Activated naive CD8-positive, alpha-beta T cell treated with anti-CD3 and anti-CD28 coated beads, Interleukin-2, amount 10 ng/mL, durations not matched to agents 7 days and 5 days (primary cell): ENCODE measurements around the gene KIFBP. TPM values are rescaled to one million over a fixed set of nuclear protein-coding genes. Genes with fewer than 3 reads are reported as not detected.
"Not testable (repeated sequence)": the region's sequence is repeated elsewhere in the genome, so short reads cannot be mapped to it uniquely, and the experiment has no call there.

Experiments used
- ATAC-seq: fragments of 150-1000 bp; cut with Tn5 transposase; one replicate; pipeline ENCODE4 v1.10.0; 2021; ENCODE audit warnings: low read depth, moderate library complexity
- POLR2A ChIA-PET: fragments of 350-600 bp; sonication (Branson Sonifier 250); formaldehyde crosslinking; loops from one replicate; lab custom pipeline; 2021; ENCODE audit warnings: antibody characterized with exemption; lab: Charles Lee
- DNase-seq: peaks from one replicate; pipeline ENCODE4 v3.0.0; 2021
- H3K27ac Mint-ChIP-seq: one replicate; pipeline ENCODE4 v1.8.0; 2022; ENCODE audit warnings: mild to moderate bottlenecking, mixed read lengths
- H3K27me3 Mint-ChIP-seq: one replicate; pipeline ENCODE4 v1.8.0; 2022; ENCODE audit warnings: mild to moderate bottlenecking, moderate library complexity, mixed read lengths
- H3K36me3 Mint-ChIP-seq: one replicate; pipeline ENCODE4 v1.8.0; 2021; ENCODE audit warnings: mild to moderate bottlenecking, mixed read lengths
- H3K4me1 Mint-ChIP-seq: one replicate; pipeline ENCODE4 v1.8.0; 2021; ENCODE audit warnings: mixed read lengths
- H3K4me3 Mint-ChIP-seq: one replicate; pipeline ENCODE4 v1.8.0; 2022; ENCODE audit warnings: mild to moderate bottlenecking, moderate library complexity, mixed read lengths
- H3K9me3 Mint-ChIP-seq: one replicate; pipeline ENCODE4 v1.8.0; 2021; ENCODE audit warnings: mixed read lengths
- total RNA-seq, 2 experiments: library from RNA; stranded (reverse); gene quantifications; one replicate each; pipeline ENCODE4 v1.2.3, GENCODE V29; 2021

The KIFBP gene, protein sequence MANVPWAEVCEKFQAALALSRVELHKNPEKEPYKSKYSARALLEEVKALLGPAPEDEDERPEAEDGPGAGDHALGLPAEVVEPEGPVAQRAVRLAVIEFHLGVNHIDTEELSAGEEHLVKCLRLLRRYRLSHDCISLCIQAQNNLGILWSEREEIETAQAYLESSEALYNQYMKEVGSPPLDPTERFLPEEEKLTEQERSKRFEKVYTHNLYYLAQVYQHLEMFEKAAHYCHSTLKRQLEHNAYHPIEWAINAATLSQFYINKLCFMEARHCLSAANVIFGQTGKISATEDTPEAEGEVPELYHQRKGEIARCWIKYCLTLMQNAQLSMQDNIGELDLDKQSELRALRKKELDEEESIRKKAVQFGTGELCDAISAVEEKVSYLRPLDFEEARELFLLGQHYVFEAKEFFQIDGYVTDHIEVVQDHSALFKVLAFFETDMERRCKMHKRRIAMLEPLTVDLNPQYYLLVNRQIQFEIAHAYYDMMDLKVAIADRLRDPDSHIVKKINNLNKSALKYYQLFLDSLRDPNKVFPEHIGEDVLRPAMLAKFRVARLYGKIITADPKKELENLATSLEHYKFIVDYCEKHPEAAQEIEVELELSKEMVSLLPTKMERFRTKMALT
- total RNA-seq, result 10 to 100 TPM; 13.7 TPM

DNA sequence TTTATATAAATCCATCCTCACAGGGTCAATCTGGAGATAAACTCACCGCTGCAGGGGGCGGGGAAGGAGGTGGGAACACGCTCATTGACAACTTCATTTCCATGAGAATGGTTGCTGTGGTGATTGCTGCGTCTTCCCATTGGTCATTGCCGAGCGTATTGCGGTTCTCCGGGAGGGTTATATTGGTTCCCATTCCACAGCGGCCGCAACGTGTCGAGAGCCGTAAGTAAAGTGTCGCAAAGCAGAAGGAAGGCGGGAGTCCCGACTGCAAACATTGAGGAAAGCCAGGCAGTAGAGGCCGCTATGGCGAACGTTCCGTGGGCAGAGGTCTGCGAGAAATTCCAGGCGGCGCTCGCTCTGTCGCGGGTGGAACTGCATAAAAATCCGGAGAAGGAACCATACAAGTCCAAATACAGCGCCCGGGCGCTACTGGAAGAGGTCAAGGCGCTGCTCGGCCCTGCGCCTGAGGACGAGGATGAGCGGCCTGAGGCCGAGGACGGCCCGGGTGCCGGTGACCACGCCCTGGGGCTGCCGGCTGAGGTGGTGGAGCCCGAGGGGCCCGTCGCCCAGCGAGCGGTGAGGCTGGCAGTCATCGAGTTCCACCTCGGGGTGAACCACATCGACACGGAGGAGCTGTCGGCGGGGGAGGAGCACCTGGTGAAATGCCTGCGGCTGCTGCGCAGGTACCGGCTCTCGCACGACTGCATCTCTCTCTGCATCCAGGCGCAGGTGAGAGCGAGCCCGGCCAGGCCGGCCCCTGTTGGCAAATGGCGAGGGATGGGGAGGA, at the start of gene KIFBP:
Gene KIFBP (plus strand): TSS at position 274 of the 787 bp plus-strand sequence. CDS start 30 bp downstream, at position 304.
- POLR2A ChIA-PET, result interaction anchor here (1.1 to 1.5 kb wide), 3 partner anchors 18 to 33 kb away, joined by 5 to 7 read pairs (median 7); partner anchors contain the start of gene DDX21
- Mint-ChIP-seq H3K4me3 (peak within 1 kb of the TSS; percentile 95), H3K9me3 (no peaks in the 10 kb centered on the region), H3K27ac (peak within 1 kb of the TSS; percentile 87), H3K36me3 (peaks cover 16% of the 10 kb centered on the region), H3K27me3 (no peaks in the 10 kb centered on the region), H3K4me1 (peaks cover 27% of the 10 kb centered on the region)
- peak; percentile 80 for DNase-seq
- peak; percentile 87 for ATAC-seq

DNA sequence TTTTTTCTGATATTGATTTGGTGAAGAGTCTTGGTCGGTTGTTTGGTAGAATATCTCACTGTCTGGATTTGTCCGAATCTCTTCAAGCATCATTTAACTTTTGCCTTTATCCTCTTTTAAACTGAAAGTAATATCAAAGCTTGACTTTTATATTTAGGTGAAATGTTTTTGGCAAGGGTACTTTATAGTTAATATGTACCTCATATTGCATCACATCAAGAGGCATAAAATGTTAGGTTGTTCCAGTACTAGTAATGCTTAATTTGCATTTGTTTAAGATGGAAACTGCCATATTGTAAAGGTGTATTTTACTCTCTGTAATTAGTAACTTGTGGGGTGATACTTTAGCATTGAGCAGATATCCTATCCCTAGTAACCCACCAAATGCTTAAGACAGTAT, 49.7 kb upstream of the KIFBP start:
- H3K27ac Mint-ChIP-seq, result peak overlapping the region; percentile 5
- peaks cover 5% of the 10 kb centered on the region for H3K4me1 Mint-ChIP-seq
- DNase-seq (no peak), ATAC-seq (no peak)
- H3K27me3 Mint-ChIP-seq, result no peaks in the 10 kb centered on the region
- H3K4me3 Mint-ChIP-seq, result no peak overlapping the region
- peaks cover 16% of the 10 kb centered on the region for H3K36me3 Mint-ChIP-seq
- POLR2A ChIA-PET, result interaction anchor here (0.6 kb wide), 1 partner anchor 14 kb away, joined by 4 read pairs; no protein-coding TSS in a partner anchor
- H3K9me3 Mint-ChIP-seq, result no peaks in the 10 kb centered on the region

DNA sequence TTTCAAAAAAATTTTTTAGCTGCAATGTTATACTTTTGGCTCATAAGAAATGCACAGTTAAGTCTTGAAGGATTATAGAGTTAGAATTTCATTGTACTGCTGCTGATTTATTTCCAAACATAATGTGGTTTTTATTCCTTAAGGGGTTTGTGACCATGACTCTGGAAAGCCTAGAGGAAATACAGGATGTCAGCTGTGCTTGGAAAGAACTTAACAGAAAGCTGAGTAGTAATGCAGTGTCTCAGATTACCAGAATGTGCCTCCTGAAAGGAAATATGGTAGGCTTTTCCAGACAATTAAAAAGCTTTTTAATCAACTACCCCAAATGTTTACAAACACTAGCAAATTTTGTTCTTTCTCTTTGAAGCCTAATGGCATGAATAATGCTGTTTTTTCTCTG, 47.7 kb upstream of the KIFBP start:
- H3K9me3 Mint-ChIP-seq, result not testable (repeated sequence)
- POLR2A ChIA-PET, result interaction anchor here (0.8 kb wide), 1 partner anchor 16 kb away, joined by 4 read pairs; no protein-coding TSS in a partner anchor

DNA sequence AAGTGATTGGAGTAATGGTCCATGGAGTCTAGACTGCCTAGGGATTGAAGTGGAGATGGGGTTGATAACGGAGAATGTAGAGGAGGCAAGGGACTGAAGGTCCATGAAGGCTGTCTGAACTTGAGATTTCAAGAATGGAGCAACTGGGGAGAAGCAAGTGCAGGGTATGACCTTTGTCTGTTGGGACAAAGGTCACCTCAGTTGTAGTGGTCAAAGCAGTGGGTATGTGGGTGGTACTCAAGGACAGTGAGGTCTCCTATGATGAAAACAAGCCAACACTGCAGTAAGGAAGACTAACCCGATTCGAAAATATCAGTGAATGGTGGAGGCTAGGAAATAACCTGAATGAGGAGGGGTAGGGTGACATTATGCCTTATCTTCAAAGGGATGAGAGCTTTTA, 38.0 kb upstream of the KIFBP start:
- ATAC-seq (no peak), DNase-seq (no peak)
- POLR2A ChIA-PET, result no interaction called here
- Mint-ChIP-seq H3K27me3 (no peaks in the 10 kb centered on the region), H3K9me3 (no peaks in the 10 kb centered on the region), H3K4me3 (no peak overlapping the region), H3K4me1 (peaks cover 3% of the 10 kb centered on the region), H3K36me3 (peaks cover 17% of the 10 kb centered on the region), H3K27ac (no peak overlapping the region)

More for the DNA sequence above, 47.7 kb upstream of the KIFBP start:
- not testable (repeated sequence) for H3K27me3 Mint-ChIP-seq, ATAC-seq, H3K27ac Mint-ChIP-seq, H3K4me3 Mint-ChIP-seq, H3K4me1 Mint-ChIP-seq, DNase-seq
- peaks cover 16% of the 10 kb centered on the region for H3K36me3 Mint-ChIP-seq

DNA sequence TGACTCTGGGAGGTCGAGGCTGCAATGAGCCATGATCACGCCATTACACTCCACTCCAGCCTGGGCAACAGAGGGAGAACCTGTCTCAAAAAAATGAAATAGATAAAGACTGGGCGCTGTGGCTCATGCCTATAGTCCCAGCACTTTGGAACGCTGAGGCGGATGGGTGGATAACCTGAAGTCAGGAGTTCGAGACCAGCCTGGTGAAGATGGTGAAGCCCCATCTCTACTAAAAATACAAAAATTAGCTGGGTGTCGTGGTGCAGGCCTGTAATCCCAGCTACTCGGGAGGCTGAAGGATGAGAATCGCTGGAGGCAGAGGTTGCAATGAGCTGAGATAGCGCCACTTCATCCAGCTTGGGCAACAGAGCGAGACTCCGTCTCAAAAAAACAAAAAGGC, 33.7 kb upstream of the KIFBP start:
- ATAC-seq (no peak), DNase-seq (no peak)
- peaks cover 16% of the 10 kb centered on the region for H3K36me3 Mint-ChIP-seq
- H3K9me3 Mint-ChIP-seq, result no peaks in the 10 kb centered on the region
- POLR2A ChIA-PET, result interaction anchor here (1.1 to 2.9 kb wide), 9 partner anchors 15 to 274 kb away, joined by 4 to 23 read pairs (median 5); partner anchors contain the start of genes CCAR1, DDX50, KIFBP and SRGN
- H3K4me3 Mint-ChIP-seq, result peak overlapping the region; percentile 69
- H3K27me3 Mint-ChIP-seq, result no peaks in the 10 kb centered on the region
- peaks cover 23% of the 10 kb centered on the region for H3K4me1 Mint-ChIP-seq
- H3K27ac Mint-ChIP-seq, result peak overlapping the region; percentile 81

DNA sequence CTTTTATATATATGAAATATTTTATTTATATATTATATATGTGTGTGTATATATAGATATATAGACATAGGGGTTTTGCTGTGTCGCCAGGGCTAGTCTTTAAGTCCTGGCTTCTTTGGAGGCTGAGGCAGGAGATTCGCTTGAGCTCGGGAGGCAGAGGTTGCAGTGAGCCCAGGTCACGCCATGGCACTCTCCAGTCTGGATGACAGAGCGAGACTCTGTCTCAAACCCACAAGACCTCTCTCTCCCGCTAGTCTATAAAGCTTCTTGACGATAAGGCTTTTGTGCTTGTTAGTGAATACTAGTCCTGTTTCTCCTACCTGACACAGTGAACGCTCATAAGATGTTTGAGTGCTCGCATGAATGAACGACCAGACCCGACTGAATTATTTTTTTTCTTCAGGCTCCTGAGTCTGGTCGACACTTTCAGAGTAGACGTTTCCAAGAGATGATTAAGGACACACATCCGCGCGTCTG, 33.2 kb upstream of the KIFBP start:
- POLR2A ChIA-PET, result interaction anchor here (0.8 to 2.9 kb wide), 13 partner anchors 14 to 274 kb away, joined by 3 to 23 read pairs (median 5); partner anchors contain the start of genes CCAR1, DDX50, KIFBP and SRGN
- Mint-ChIP-seq H3K4me1 (peaks cover 25% of the 10 kb centered on the region), H3K36me3 (peaks cover 18% of the 10 kb centered on the region), H3K9me3 (no peaks in the 10 kb centered on the region), H3K27ac (peak overlapping the region; percentile 97), H3K27me3 (no peaks in the 10 kb centered on the region), H3K4me3 (peak overlapping the region; percentile 94)
- no peak for DNase-seq
- peak; percentile 4 for ATAC-seq

DNA sequence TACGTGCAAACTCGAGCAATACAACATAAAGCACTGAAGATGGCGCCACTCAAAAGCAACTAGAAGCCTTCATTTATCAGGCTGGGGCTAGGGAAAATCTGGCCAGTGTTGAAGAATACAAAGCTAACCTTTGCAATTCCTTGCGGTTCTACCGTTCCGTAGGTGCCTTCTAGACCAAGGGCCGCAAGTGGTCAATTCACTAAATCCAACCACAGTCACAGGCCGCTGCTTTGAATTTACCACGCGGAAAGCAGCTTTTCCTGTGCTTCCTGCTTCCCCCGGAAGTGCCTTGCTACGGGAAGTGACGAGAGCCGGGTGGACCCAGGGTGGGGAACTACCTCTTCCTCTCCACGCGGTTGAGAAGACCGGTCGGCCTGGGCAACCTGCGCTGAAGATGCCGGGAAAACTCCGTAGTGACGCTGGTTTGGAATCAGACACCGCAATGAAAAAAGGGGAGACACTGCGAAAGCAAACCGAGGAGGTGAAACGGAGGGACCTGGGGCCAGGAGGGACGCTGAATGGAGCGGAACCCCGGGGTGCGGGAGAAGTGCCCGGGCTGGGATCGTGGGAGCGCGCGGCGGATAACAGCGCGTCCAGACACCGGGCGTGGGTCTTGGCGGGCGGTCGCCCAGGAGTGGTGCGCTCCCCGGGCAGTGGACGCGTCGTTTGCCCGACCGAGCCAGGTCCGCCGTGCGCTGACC, 32.6 kb upstream of the KIFBP start, which contains the start of gene DDX21:
Gene DDX21 (plus strand): TSS at position 339 of the 701 bp plus-strand sequence. CDS start 56 bp downstream, at position 395.
- H3K4me3 Mint-ChIP-seq, result peak within 1 kb of the TSS; percentile 94
- H3K27ac Mint-ChIP-seq, result peak within 1 kb of the TSS; percentile 97
- peaks cover 25% of the 10 kb centered on the region for H3K4me1 Mint-ChIP-seq
- POLR2A ChIA-PET, result interaction anchor here (0.8 to 2.9 kb wide), 15 partner anchors 12 to 273 kb away, joined by 3 to 23 read pairs (median 5); partner anchors contain the start of genes CCAR1, DDX50, KIFBP and SRGN
- H3K27me3 Mint-ChIP-seq, result no peaks in the 10 kb centered on the region
- peaks cover 18% of the 10 kb centered on the region for H3K36me3 Mint-ChIP-seq
- ATAC-seq (peak; percentile 88), DNase-seq (peak; percentile 83)
- no peaks in the 10 kb centered on the region for H3K9me3 Mint-ChIP-seq

DNA sequence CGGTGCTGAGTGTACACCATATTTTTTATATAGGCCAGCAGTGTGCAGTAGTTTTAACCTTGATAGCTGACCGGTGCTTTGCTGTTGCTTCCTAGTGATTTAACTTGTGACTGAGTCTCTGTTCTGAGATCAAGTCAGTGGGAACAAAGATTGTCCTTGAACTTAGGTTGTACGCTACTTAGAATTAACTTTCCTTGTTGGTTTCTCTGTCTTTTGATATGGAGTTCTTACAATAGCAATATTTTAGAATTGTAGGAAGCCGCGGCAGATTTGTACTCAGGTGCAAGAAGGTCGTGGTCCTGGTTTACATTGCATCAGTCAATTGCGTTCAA, 31.4 kb upstream of the KIFBP start:
- DNase-seq (no peak), ATAC-seq (no peak)
- peak overlapping the region; percentile 97 for H3K27ac Mint-ChIP-seq
- POLR2A ChIA-PET, result interaction anchor here (0.6 to 2.9 kb wide), 5 partner anchors 16 to 134 kb away, joined by 4 to 23 read pairs (median 7); partner anchors contain the start of genes DDX50 and SRGN
- H3K36me3 Mint-ChIP-seq, result peaks cover 27% of the 10 kb centered on the region
- no peaks in the 10 kb centered on the region for H3K9me3 Mint-ChIP-seq
- peaks cover 33% of the 10 kb centered on the region for H3K4me1 Mint-ChIP-seq
- peak overlapping the region; percentile 94 for H3K4me3 Mint-ChIP-seq
- H3K27me3 Mint-ChIP-seq, result no peaks in the 10 kb centered on the region

DNA sequence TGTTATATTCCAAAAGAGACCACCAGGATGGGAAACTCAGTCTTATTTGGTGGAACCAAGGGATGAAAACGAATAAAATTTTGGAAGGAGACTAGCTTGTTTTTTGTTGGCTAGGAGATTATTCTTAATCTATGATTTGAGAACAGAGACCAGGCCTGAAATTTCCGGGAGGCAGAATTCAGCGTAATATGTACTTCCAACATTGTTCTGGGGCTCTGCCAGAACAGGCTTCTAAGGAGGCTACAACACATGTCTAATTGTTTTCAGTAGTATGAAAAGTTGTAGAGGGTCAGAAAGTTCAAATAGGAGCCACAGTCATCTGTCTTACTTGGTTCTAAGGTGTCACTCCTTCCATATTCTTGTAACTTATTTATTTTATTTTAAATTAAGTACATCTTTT, 30.9 kb upstream of the KIFBP start:
- peaks cover 24% of the 10 kb centered on the region for H3K36me3 Mint-ChIP-seq
- no peaks in the 10 kb centered on the region for H3K27me3 Mint-ChIP-seq
- H3K4me1 Mint-ChIP-seq, result peaks cover 34% of the 10 kb centered on the region
- peak overlapping the region; percentile 94 for H3K4me3 Mint-ChIP-seq
- H3K27ac Mint-ChIP-seq, result peak overlapping the region; percentile 97
- DNase-seq, result no peak
- no peak for ATAC-seq
- H3K9me3 Mint-ChIP-seq, result no peaks in the 10 kb centered on the region
- POLR2A ChIA-PET, result no interaction called here

DNA sequence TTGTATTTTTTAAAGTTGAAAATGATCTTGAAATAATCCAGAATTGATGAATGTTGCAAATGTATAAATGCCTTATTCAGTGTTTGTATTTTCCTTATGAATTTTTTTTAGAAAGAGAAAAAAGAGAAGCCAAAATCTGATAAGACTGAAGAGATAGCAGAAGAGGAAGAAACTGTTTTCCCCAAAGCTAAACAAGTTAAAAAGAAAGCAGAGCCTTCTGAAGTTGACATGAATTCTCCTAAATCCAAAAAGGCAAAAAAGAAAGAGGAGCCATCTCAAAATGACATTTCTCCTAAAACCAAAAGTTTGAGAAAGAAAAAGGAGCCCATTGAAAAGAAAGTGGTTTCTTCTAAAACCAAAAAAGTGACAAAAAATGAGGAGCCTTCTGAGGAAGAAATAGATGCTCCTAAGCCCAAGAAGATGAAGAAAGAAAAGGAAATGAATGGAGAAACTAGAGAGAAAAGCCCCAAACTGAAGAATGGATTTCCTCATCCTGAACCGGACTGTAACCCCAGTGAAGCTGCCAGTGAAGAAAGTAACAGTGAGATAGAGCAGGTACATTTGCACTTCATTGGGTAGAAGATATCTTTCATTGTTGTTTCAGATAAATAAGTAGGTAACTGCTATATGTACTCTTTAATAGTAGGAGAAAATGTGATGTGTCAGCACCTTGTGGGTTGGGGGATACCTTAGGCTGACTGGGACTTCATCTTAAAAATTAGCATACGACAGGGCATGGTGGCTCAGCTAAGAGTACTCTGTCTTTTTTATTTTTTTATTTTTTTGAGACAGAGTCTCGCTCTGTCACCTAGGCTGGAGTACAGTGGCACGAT, 28.7 kb upstream of the KIFBP start:
- H3K27ac Mint-ChIP-seq, result peak overlapping the region; percentile 78
- peaks cover 34% of the 10 kb centered on the region for H3K36me3 Mint-ChIP-seq
- POLR2A ChIA-PET, result interaction anchor here (0.7 kb wide), 1 partner anchor 900 kb away, joined by 3 read pairs; no protein-coding TSS in a partner anchor
- H3K9me3 Mint-ChIP-seq, result no peaks in the 10 kb centered on the region
- ATAC-seq (no peak), DNase-seq (no peak)
- H3K4me3 Mint-ChIP-seq, result no peak overlapping the region
- H3K4me1 Mint-ChIP-seq, result peaks cover 32% of the 10 kb centered on the region
- H3K27me3 Mint-ChIP-seq, result no peaks in the 10 kb centered on the region

DNA sequence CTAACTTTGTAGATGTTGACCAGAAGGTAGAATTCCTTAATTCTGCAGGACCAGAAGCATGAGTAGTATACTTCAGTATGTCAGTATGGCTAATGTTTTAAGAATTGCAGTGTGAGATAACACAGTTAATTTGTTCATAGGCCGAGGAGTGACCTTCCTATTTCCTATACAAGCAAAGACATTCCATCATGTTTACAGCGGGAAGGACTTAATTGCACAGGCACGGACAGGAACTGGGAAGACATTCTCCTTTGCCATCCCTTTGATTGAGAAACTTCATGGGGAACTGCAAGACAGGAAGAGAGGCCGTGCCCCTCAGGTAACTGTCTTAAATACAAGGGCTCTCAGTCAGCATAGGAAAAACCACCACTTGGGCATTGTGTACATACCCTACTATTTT, 25.5 kb upstream of the KIFBP start:
- ATAC-seq, result no peak
- no peak overlapping the region for H3K27ac Mint-ChIP-seq
- peaks cover 50% of the 10 kb centered on the region for H3K36me3 Mint-ChIP-seq

More for the DNA sequence above, 25.5 kb upstream of the KIFBP start:
- Mint-ChIP-seq H3K4me3 (no peak overlapping the region), H3K4me1 (peaks cover 23% of the 10 kb centered on the region), H3K27me3 (no peaks in the 10 kb centered on the region), H3K9me3 (no peaks in the 10 kb centered on the region)
- POLR2A ChIA-PET, result no interaction called here
- DNase-seq, result no peak
